ENCODE data around the gene SLC25A22.

SLC25A22 gene

DNA sequence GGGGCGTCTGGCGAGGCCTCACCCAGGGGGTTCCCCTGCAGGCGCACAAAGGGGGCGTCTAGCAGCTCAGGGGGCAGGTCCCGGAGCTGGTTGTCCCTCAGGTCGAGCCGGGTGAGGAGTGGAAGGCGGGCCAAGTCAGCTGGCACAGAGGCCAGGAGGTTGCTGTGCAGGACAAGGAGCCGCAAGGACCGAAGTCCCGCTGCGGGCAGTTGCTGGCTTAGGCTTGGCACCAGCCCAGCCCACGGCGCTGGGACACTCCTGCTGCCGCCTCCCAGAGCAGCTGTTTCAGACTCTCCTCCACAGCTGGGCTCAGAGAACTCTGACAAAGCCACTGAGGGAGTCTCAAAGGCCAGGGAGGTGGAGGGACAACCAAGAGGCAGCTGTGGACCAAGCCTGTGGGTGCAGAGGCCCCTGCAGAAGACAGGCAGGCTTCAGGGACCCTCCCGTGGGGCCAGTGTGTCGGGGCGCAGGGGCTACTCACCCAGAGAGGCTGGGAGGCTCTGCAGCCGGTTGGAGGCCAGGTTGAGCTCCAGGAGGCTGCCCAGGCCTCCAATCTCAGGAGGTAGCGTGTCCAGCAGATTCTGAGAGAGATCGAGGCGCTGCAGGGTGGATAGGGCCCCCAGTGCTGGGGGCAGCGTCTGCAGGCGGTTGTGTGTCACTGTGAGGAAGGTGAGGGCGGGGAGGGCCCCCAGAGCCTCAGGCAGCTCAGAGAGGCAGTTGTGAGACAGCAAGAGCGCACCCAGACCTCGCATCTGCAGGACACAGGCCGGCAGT is 4.8 kb upstream of the SLC25A22 start:
- no peak for DNase-seq

- no peak for DNase-seq
These were observed 4.0 kb upstream of the SLC25A22 start for GRCh38 chr11:802018-802617.

- DNase-seq = no peak
These were observed 3.2 kb upstream of the SLC25A22 start for GRCh38 chr11:801097-801780.

GRCh38 chr11:800473-800872 is 2.4 kb upstream of the SLC25A22 start:
- DNase-seq = no peak

DNA sequence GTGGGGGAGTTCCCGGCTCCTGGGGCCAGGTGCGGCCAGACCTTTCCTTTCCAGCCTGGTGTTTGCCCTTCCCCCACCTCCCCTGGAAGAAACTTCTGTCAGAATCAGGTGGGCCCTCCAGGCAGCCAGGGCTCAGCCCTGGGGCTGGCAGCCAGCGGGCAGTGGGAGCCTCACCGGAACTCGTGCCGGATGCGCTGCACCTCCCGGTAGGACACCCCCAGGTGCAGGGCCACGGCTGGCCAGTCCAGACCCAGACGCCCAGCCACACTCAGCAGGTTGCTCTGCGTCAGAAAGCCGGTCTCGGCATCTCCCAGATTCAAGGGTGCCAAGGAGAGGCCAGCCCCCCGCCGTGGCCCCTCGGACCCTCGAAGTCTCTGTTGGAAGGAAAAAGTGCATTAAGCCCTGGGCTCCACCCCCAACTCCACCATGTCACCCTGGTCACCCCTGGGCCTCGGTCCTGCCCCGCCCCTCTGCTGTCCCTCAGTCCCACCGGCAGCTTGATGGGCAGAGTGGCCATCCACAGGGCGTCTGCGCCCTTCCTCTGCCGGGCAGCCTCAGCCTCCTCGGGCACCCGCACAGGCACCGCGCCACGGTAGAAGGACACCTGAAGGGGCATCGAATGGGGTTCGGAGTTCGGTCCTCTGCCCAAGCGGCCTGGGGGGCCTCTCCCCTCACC is 1.7 kb upstream of the SLC25A22 start:
- DNase-seq = no peak

DNA sequence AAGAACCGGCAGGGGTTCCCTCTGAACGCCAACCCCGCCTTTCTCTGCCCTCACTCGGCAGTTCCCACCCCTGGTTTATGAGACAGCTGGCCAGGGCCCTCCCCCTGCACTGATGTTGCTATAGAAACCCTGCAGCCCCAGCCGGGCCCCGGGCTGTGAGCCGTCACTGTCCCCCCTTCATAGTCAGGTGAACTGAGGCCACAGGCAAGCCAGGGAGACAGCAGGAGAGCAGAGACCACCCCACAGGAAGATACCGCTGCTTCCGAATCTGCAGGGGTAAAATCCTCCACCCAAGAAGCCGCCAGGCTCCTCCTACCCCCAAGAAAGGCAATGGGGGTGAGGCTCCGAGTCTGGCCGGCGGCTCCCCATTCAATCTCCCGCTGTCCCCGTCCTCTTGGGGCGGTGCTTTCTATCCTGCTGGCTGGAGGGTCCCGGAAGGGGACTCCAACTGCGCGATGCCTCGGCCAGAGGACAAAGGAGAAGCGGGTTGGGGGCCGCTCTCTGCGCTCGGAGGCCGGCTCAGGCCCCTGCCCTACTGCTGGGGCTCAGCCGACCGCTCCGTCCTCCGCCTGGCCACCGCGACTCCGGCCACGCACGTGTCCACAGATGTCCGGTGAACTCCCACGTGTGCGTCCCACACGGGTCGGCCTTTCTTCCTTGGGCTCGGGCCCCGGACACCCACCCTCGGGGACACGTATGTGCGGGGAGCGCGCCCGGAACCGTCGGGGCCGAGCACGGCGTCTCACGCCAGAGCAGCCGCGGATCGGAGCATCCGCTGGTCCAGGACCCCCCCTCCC is 587 bp downstream of the SLC25A22 start:
- DNase-seq = peak; percentile 89

- no peak for DNase-seq
These were observed 1.4 kb downstream of the SLC25A22 start for GRCh38 chr11:796565-797295.

GRCh38 chr11:795634-796564 is 2.2 kb downstream of the SLC25A22 start:
- DNase-seq = peak; percentile 83

DNA sequence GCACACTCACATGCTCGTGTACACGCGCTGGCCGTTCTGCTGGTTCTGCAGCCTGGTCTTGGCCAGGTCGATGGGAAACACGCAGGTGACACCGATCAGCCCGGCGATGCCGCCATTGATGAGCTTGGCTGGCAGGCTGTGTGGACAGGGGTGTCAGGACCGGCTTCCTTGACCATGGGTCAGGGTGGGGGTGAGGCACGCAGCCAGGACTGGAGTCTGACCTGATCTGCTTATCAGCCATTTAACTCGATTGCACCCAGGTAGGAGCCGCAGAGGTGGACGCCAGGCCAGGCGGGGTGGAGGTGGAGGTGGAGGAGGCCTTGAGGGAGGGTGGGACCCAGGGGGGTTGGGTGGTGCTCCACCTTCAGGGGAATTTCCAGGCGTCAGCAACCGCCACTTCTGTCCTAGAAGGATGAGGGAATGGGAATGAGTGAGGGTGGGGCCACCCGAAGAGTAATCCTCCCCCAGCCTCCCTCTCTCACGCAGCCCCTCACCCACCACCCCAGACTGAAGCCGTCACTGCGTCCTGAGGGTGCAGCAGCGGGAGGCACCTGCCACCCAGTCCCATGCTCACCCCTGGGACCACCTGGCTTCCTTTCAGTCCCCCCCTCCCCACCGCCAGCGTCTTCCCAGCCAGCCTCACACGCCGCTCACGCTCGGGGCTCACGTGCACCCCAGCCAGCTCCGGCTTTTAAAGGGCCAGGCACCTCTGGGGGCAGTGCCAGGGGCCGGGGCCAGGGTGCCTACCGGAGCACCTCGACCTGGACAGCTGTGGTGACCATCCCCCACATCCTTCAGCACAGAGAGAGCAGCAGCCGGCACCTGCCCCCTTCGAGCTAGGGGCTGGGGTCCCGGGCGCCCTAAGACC is 3.1 kb downstream of the SLC25A22 start:
- no peak for DNase-seq

- no peak for DNase-seq
These were observed 3.9 kb downstream of the SLC25A22 start for GRCh38 chr11:794013-794765.

GRCh38 chr11:793556-793955 is 4.5 kb downstream of the SLC25A22 start:
- no peak for DNase-seq

GRCh38 chr11:792873-793272 is 5.2 kb downstream of the SLC25A22 start:
- no peak for DNase-seq

DNA sequence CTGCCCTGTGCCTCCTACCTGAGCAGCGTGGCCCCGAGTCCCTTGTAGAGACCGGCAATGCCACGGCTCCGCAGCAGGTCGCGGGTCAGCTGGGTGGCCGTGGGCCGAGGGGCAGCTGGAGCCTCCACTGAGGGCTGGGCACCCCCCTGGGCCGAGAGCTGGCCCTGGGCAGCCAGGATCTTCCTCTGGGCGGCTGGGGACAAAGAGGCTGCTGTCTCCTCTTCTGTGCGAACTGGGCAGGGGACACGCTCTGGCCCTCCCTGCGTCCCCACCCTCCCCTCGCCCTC is 5.6 kb downstream of the SLC25A22 start:
- no peak for DNase-seq

DNA sequence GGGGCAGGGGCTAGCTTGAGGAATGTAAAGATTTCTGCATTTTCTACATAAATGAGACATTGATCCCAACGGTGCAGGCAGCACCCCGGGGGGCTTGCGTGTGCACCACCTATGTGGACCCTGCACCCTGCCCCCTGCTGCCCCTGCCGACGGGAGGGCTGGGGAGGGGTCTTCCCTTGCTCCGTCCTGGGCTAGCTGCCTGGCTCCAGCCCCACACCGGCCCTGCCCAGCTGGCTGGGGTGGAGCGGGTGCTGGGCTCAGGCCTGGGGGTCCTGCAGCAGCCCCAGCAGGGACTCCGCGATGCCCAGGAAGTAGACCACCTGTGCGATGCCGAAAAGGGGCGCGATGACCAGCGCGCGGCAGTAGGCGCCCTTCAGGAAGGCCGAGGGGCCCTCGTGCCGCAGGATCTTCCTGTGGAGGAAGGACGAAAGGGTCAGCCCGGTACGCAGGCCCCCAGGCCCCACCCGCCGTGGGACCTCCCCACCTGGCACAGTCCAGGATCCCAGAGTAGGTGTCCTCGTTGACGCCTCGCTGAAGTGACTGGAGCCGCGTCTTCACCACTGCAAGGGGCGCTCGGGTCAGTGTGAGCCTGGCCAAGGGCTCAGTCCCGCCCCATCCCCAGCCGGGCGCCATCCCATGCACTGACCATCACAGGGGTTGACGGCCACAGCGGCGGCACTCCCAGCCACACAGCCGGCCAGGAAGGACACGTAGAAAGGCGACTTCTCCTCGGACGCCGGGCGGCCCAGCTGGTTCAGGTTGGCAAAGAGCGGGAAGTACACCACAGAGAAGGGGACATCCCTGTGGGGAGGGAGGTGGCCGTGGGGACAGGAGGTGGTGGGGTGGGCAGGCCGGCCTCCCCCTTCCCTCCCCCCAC is 6.2 kb downstream of the SLC25A22 start:
- DNase-seq = no peak

DNA sequence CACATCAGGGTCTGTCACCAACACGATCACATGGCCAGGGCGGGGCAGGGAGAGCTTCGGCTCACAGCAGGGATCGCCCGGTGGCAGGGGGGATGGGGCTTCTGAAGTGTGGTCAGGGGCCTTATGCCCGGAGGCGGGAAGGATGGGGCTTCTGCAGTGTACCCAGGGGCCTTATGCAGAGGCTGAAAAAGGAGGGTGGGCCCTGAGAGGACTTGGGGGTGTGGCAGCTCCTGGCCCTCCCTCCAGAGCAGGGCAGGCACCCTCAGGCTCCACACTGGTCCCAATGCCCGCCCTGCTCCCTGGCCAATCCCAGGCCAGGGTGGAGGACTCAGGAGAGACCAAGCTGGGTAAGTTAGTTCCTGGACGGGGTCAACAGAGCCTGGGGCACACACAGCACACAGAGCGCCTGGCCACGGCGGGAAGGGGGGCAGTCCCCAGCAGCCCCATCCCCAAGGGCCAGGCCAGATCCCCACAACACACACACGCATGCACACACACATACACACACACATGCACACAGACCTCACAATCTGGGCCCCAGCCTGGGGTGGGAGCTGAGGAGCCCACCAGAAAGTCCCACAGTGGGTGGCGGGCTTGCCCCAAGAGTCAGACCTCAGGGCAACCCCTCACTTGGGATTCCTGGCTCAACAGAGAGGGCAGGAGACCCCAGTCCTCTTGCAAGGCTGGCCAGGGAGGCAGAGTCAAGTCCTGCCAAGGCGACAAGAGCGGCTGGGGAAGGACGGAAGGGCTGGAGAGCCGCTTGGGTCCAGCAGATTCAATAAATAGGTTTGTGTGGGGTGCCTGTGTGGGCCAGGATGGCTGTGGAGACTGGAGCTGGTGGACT is 7.1 kb downstream of the SLC25A22 start:
- DNase-seq = no peak

GRCh38 chr11:789943-790342 is 8.1 kb downstream of the SLC25A22 start, which contains the start of gene CEND1:
Gene CEND1 (minus strand): TSS chr11:790090. CDS start chr11:788576, 1,514 bp downstream.
- DNase-seq = peak; percentile 50
